ENCODE measurements around the gene FHIT.

The FHIT gene

GRCh38 chr3:60047426-60048200, 1203.6 kb downstream of the FHIT start:
- DNase-seq (ENCODE audit: low spot score), result no peak

DNA sequence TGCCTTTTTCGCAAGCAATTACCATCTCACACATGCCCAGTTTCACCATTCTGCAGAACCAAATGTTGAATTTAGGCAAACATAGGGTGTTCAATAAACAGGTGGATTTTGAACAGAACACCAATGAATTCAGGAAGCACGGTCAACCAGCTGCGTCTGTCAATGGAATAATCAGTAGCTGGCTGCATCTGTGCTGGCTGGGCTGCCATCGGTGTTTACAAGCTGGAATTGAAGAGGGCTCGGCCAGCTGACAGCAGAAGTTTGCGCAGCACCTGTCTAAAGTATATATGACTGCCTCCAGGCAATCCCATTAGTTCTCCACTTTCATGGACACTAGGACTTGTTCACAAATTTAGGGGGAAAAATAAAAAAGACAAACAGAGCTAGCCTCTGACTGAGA, 1205.0 kb downstream of the FHIT start:
- DNase-seq (ENCODE audit: low spot score), result no peak

DNA sequence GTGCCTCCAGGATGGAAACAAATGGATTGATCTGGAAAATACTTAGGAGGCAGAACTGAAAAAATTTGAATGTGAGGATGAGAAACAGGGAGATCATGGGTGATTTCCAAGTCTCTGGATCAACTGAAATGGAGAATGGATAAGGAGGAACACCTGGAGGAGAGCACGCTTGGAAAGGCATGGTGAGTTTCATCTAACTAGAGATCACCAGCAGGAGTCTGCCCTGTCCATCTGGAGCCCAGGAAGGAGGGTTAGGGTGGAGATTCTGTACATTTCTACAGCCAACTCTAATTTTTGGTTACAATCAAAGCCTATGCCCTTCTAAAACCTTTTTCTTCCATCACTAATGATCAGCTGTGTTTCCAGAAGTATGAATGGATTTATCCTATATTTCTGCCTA, 1205.6 kb downstream of the FHIT start:
- no peak for DNase-seq (ENCODE audit: low spot score)

DNA sequence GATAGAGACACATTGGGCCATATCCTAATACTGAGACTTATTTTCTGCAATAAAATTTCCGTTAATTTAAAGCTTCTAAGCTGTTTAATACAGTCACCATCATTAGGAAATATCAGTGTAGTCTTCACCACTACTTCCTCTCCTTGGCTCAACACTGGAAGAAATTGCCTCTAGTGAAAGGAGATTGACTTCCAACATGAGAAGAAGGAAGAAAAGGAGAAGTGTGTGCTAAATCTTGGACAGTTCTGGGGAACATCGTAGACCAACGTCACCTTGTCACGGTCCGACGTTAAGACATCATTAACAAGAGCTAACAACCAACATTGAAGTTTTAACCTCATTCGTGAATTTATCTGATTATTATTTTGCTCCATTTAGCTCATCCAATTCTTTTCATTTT, 1214.4 kb downstream of the FHIT start:
- DNase-seq (ENCODE audit: low spot score), result no peak

GRCh38 chr3:60033901-60034453, 1217.3 kb downstream of the FHIT start:
- DNase-seq (ENCODE audit: low spot score), result no peak

GRCh38 chr3:60030982-60031381, 1220.3 kb downstream of the FHIT start:
- DNase-seq (ENCODE audit: low spot score), result no peak

GRCh38 chr3:60028233-60028632, 1223.0 kb downstream of the FHIT start:
- DNase-seq (ENCODE audit: low spot score), result no peak

- no peak for DNase-seq (ENCODE audit: low spot score)
Observed at GRCh38 chr3:60027335-60027734, 1223.9 kb downstream of the FHIT start.

GRCh38 chr3:60025096-60026050, 1225.9 kb downstream of the FHIT start:
- no peak for DNase-seq (ENCODE audit: low spot score)

DNA sequence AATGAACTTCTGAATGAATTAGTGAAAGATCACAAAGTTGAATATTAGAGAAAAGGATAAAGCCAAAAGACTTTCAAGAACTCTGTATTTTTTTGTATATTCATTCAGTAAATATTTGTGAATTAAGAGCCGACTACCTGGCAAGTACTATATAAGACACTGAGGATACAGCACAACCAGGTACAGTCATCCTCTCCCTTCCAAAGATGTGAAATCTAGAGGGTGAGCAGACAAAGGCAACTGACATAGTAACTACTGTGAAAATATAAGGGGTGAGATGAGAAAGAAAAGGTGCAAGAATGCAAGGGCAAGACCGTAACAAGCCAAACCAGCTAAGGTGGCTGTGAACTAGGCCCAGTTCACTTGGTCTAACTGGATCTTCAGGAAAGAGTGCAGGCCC, 1226.9 kb downstream of the FHIT start:
- no peak for DNase-seq (ENCODE audit: low spot score)

DNA sequence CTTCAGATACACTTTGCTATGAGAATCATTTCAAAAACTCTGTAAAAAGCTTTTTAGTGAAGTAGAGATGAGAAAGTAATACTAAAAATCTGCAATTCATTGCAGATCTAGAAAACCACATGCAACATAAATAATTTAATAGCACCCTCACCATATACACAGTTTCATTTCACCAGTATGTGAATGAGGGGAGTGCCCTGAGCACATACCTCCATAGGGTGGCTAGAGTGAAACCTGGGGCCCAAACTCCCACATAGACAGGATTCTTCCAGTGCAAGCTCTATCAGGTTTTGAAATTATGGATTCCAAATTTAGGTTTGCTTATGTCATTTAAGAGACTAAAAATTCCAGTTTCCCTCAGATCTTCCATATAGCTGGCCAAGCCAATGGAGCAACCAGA, 1228.1 kb downstream of the FHIT start:
- no peak for DNase-seq (ENCODE audit: low spot score)

DNA sequence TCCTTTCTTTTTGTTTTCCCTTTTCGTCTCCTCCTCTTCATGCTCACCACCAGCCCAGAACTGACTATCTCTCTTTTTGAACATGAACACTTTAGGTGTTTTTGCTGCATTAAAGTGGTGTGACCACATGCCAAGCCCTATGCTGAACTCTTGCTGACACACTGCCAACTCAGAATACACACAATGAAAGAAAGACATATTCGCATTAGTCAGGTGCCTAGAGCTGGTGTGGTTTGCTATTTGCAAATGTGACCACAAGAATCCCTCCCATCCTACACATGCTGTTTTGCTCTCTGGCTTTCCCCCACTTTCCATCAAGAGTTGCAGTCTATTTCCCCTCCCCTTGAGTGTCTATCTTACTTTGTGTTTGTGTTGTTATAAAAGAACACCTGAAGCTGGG, 1233.6 kb downstream of the FHIT start:
- DNase-seq (ENCODE audit: low spot score), result no peak

DNA sequence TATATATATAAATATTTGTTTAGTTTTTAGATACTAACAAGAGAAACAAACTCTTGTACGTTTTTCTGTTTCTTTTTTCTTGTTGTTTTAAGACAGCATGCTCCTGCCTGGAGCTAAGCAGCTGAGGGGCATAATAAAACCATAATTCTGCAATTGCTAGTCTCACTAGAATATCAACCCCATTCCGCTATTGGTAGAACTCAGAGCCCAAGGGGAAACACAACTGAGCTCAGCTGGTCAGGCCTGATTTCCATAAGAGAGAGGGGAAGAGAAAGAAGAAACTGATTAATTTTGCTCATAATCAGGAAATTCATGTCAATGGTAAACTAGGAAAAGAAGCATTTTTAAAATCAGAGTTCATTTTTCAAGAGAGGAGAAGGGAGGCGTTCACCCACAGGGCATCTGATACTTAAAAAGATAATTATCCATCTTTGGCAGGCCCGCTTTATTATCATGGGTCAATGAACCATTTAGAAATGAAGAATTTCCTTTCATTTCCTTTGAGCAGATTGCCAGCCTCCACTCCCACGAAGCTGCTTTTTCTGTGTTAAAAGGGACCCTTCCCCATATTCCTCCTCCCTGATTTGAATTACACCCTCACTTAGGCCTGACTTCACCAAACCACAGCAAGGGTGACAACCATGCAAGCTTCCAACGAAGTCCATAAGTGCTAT, 1236.1 kb downstream of the FHIT start:
- no peak for DNase-seq (ENCODE audit: low spot score)

DNA sequence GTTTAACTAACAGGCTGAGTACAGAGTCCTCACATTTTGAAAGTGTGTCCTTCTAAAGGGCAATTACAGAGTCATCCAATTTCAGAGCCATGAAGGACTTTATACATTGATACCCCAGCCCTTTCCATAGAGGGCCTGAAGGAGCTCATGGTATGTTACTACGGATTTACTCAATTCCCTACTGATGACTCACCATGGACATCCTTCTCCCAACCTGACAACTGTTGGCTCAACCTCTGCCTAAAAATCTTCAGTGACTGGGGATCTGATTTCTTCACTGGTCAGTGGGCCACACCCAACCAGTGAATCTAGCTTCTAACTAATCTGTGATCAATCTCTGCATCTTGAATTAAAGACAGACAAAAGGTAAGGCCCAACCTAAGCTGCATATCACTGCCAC, 1238.0 kb downstream of the FHIT start:
- DNase-seq (ENCODE audit: low spot score), result no peak

GRCh38 chr3:60011218-60011617, 1240.0 kb downstream of the FHIT start:
- DNase-seq (ENCODE audit: low spot score), result no peak

DNA sequence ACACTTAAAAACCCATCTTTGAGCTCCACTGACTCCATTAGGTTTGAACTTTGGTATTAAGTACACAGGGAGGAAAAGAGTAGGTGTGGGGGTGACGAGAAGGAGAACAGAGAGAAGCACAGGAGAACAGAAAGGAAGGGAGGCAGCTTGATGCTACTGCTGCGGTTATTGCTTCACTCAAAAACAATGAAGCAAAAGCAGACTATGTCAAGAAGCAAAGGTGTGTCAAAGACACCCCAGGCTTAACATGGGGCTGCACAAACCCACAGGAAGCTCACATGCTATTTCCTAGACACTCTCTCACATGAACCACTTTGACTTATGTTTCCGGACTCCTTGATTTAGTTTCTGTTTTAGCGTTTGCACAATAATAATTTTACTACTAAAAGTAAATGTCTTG, 1240.5 kb downstream of the FHIT start:
- DNase-seq (ENCODE audit: low spot score), result no peak

DNA sequence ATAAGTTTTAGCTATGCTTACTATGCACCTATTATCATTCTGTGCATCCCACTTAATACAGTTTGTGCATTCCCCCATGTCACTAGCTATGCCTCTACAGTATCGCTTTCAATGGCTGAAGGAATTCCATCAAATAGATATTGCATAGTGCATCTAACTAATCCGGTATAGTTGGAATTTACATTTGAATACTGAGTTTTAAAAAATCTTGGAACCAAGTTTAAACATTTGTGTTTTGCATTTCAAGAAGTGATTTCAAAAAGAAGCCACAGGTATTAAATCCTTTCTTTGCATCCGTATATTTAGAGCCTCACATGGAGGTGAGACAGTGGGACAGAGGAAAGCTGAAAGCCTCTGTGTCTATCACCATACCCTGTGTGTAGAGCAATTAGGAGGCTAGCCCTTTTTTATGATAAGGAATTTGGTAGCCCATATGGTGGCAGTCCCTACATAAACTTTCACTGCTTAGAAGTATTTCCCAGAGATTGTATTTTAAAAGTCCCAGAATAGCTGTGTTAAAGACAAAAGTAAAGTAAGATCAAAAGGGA, 1241.2 kb downstream of the FHIT start:
- no peak for DNase-seq (ENCODE audit: low spot score)

DNA sequence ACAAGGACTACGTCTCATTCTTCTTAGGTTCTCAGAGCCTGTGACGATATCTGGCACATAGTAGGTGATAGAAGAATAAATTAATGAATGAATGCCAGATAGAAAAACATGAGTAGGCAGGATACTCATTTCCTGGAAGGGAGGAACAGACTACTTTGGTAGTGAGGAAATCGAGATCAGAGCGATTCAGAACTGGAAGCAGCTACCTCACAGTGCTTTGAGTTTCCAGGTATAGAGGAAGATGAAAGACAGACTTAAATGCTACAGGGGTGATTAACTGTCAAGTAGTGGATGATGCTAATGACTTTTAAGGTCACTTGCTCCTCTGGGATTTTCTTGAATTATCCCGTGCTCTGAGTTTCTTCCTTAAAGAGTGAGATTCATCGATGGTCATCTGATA, 1249.9 kb downstream of the FHIT start:
- no peak for DNase-seq (ENCODE audit: low spot score)

DNA sequence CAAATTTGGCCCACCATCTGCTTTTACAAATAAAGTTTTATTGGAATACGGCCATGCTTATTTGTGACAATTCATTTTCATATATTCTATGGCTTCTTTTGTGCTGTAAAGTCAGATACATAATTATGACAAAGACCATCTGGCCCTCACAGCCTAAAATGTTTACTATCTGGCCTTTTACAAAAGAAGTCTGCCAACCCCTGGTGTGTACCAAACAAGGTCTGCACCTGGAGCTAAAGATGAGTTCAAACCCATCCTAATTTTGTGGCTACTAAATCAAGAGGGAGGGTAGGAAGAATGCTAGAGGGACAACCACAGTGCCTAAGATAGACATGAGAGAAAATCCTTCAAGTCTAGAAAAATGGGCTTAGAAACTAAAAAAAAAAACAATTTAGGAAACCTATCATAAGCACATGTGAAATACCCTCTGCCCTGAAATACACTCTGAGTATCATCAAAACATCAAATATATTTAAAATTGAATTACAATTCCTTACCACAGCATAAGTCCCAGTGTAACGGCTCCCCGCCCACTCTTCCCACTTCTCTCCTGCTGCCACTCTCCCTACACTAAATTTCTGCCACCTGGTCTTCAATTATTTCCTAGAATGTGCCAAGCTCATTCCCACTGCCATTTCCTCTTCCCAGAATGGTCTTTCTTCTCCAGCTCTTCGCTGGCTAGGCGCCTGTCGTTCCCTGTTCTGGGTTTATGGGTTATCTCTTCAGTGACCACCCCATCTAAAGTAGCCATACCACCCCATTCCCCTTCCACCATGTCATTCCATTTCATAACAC, 1250.7 kb downstream of the FHIT start:
- DNase-seq (ENCODE audit: low spot score), result no peak

GRCh38 chr3:59998058-59998457, 1253.2 kb downstream of the FHIT start:
- DNase-seq (ENCODE audit: low spot score), result no peak

DNA sequence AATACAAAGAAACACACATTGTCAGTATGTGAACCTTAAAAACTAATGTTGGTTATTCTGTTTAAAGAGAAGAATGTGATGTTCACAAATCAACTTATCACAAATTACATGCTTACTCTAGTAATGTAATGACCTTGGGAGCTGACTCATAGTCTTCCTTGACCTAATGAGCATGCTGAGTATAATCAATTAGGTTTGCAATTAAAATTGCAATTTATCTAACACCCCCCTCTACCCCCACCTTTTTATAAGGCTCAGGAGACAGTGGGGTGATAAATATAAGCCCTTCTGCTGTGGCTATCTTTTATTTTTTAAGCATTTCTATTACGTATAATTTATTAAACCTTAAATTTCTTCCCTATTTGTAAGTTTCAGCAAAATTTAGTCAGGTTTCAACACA, 1253.7 kb downstream of the FHIT start:
- DNase-seq (ENCODE audit: low spot score), result no peak

Data from AG08396 (cell line).